K562 (cell line): Measurements from ENCODE around the gene CDH1. TPM values are rescaled to one million over a fixed set of nuclear protein-coding genes. Genes with fewer than 3 reads are reported as not detected.

Experiments
- ATAC-seq: fragments of 200-7000 bp; cut with Tn5 transposase; 3 replicates; pipeline ENCODE4 v1.9.1; 2020; ENCODE audit warnings: moderate library complexity
- BruUV-seq: library from RNA; stranded (reverse); fragments of 400-500 nt; replicated peaks from 2 replicates; lab custom pipeline; 2021; lab: Mats Ljungman, UMichigan
- CTCF ChIA-PET: fragments of 300-600 bp; formaldehyde crosslinking; extraction: SDS; loops from one replicate; lab custom pipeline; 2021; ENCODE audit warnings: low intra/inter-chr PET ratio; lab: Yijun Ruan, JAX
- POLR2A ChIA-PET: fragments of 300-600, 350-650 bp; sonication (Branson Sonifier 250); formaldehyde crosslinking; extraction: SDS; loops from one replicate; lab custom pipeline; 2021; ENCODE audit warnings: antibody characterized with exemption, inconsistent platforms; lab: Yijun Ruan, JAX
- DNase-seq, 4 experiments: peaks; one replicate each; pipeline versions ENCODE4 v3.0.0 to v3.0.0-alpha.2; 2011 to 2018; ENCODE audit warnings: low spot score in 3 of 4, mixed read lengths in 3 of 4; ENCODE audit errors: extremely low read depth in 1 of 4
- FAIRE-seq: peaks from 2 replicates; lab custom pipeline; 2011; peaks lifted over from hg19 to GRCh38; lab: Jason Lieb, UNC
- H2AFZ ChIP-seq: 2 replicates; pipeline ENCODE4 v1.6.0; 2011; ENCODE audit warnings: low read depth, low read length, control low read depth, inconsistent platforms
- H3K27ac ChIP-seq: fragments of 200-600 bp; 3 replicates; pipeline ENCODE4 v1.8.0; 2011; ENCODE audit warnings: low read depth, mild to moderate bottlenecking, control low read depth, inconsistent platforms, low read length, moderate library complexity, mixed read lengths; ENCODE audit errors: extremely low read depth
- H3K27me3 ChIP-seq, 2 experiments: fragments of 300-600 bp in 1 of 2; 2 replicates in 1 of 2; 3 replicates in 1 of 2; pipeline versions ENCODE4 v1.6.0 to v1.8.0; 2011; ENCODE audit warnings: inconsistent platforms in 2 of 2, low read length in 2 of 2, mild to moderate bottlenecking in 1 of 2, mixed read lengths in 1 of 2, moderate library complexity in 1 of 2; ENCODE audit not compliant: control insufficient read depth in 2 of 2, insufficient read depth in 2 of 2
- H3K36me3 ChIP-seq: fragments of 300-600 bp; 3 replicates; pipeline ENCODE4 v1.8.0; 2011; ENCODE audit warnings: mild to moderate bottlenecking, low read length, inconsistent platforms; ENCODE audit not compliant: control insufficient read depth, insufficient read depth
- H3K4me1 ChIP-seq, 2 experiments: fragments of 200-600 bp in 1 of 2; replicated peaks in 1 of 2; 2 replicates in 1 of 2; 3 replicates in 1 of 2; pipeline versions ENCODE4 v1.5.1 to v1.8.0; 2011; ENCODE audit warnings: inconsistent platforms in 2 of 2, low read length in 2 of 2, mild to moderate bottlenecking in 1 of 2, mixed read lengths in 1 of 2, moderate library complexity in 1 of 2; ENCODE audit not compliant: control insufficient read depth in 2 of 2, insufficient read depth in 2 of 2
- H3K4me2 ChIP-seq: 2 replicates; pipeline ENCODE4 v1.6.1; 2011; ENCODE audit warnings: low read length, control low read depth, inconsistent platforms, mixed read lengths; ENCODE audit not compliant: insufficient read depth
- H3K4me3 ChIP-seq: fragments of 200-600 bp; sonication (generic), shearing (Covaris generic); 2 replicates; pipeline ENCODE4 v1.5.1; 2016; ENCODE audit warnings: control low read depth, inconsistent platforms
- H3K79me2 ChIP-seq: fragments of 200-600 bp; 3 replicates; pipeline ENCODE4 v1.8.0; 2011; ENCODE audit warnings: low read length, inconsistent platforms; ENCODE audit not compliant: control insufficient read depth, insufficient read depth
- H3K9ac ChIP-seq, 2 experiments: 2 replicates each; pipeline versions ENCODE4 v1.6.0 to v1.6.1; 2011; ENCODE audit warnings: low read depth in 2 of 2, low read length in 2 of 2, control low read depth in 1 of 2, inconsistent platforms in 1 of 2, mild to moderate bottlenecking in 1 of 2, mixed read lengths in 1 of 2; ENCODE audit not compliant: insufficient read depth in 1 of 2
- H3K9me1 ChIP-seq: one replicate; pipeline ENCODE4 v1.6.0; 2011; ENCODE audit warnings: inconsistent platforms, mild to moderate bottlenecking, low read length, moderate library complexity; ENCODE audit not compliant: control insufficient read depth, insufficient read depth
- H3K9me3 ChIP-seq: replicated peaks from 2 replicates; pipeline ENCODE4 v1.5.1; 2011; ENCODE audit warnings: low read depth, low read length, inconsistent platforms; ENCODE audit not compliant: control insufficient read depth, insufficient read depth
- H4K20me1 ChIP-seq: replicated peaks from 2 replicates; pipeline ENCODE4 v1.6.1; 2011; ENCODE audit warnings: low read length, inconsistent platforms, mixed read lengths; ENCODE audit not compliant: control insufficient read depth, insufficient read depth
- CCAR2 ChIP-seq: fragments of 200-400 bp; formaldehyde crosslinking; IDR thresholded peaks from 2 replicates; pipeline ENCODE4 v1.6.1; 2017; ENCODE audit warnings: mild to moderate bottlenecking, low read depth, low read length
- CCNT2 ChIP-seq: IDR thresholded peaks from 2 replicates; pipeline ENCODE4 v1.6.1; 2011; ENCODE audit warnings: borderline replicate concordance, low read depth, mild to moderate bottlenecking, moderate library complexity, mixed read lengths, low read length; ENCODE audit not compliant: insufficient read length; ENCODE audit errors: extremely low read depth
- CXXC5 ChIP-seq: fragments of 250-450 bp; sonication (Bioruptor Pico); IDR thresholded peaks from 2 replicates; pipeline ENCODE4 v1.8.0; 2022; ENCODE audit warnings: inconsistent platforms, mild to moderate bottlenecking, moderate library complexity
- ERF ChIP-seq: fragments of 450-650 bp; formaldehyde crosslinking; IDR thresholded peaks from 2 replicates; pipeline ENCODE4 v1.4.0; 2020; ENCODE audit warnings: mild to moderate bottlenecking, mixed read lengths
- HMGN3 ChIP-seq: IDR thresholded peaks from 2 replicates; pipeline ENCODE4 v1.6.1; 2011; ENCODE audit warnings: borderline replicate concordance, low read depth, mild to moderate bottlenecking, mixed read lengths, low read length; ENCODE audit not compliant: insufficient read length; ENCODE audit errors: extremely low read depth
- HNRNPUL1 ChIP-seq: fragments of 200-400 bp; formaldehyde crosslinking; IDR thresholded peaks from 2 replicates; pipeline ENCODE4 v1.6.1; 2017; ENCODE audit warnings: low read length
- MCM7 ChIP-seq, 2 experiments: fragments of 450-650 bp; IDR thresholded peaks; 2 replicates each; pipeline ENCODE4 v1.6.1; 2016 to 2018
- MIER1 ChIP-seq: fragments of 450-650 bp; IDR thresholded peaks from 2 replicates; pipeline ENCODE4 v1.6.1; 2016; ENCODE audit warnings: antibody characterized with exemption, mild to moderate bottlenecking, low read depth
- MTA1 ChIP-seq: fragments of 450-650 bp; IDR thresholded peaks from 2 replicates; pipeline ENCODE4 v1.6.1; 2017; ENCODE audit warnings: borderline replicate concordance
- NBN ChIP-seq: fragments of 450-650 bp; IDR thresholded peaks from 2 replicates; pipeline ENCODE4 v1.6.1; 2016; ENCODE audit warnings: low read depth, mild to moderate bottlenecking
- NFIC ChIP-seq: fragments of 450-650 bp; IDR thresholded peaks from 2 replicates; pipeline ENCODE4 v1.6.1; 2017; ENCODE audit warnings: mild to moderate bottlenecking, inconsistent platforms
- NR2C1 ChIP-seq, 2 experiments: fragments of 450-650 bp; IDR thresholded peaks; 2 replicates each; pipeline ENCODE4 v1.6.1; 2017; ENCODE audit warnings: mild to moderate bottlenecking in 2 of 2, antibody characterized with exemption in 1 of 2, inconsistent platforms in 1 of 2, missing compliant biosample characterization in 1 of 2, missing genetic modification characterization in 1 of 2
- RNF2 ChIP-seq: sonication (generic); IDR thresholded peaks from 2 replicates; pipeline ENCODE4 v1.6.1; 2016
- SAFB ChIP-seq: fragments of 200-400 bp; formaldehyde crosslinking; IDR thresholded peaks from 2 replicates; pipeline ENCODE4 v1.6.1; 2017; ENCODE audit warnings: low read depth, low read length, borderline replicate concordance
- SMARCA4 ChIP-seq: fragments of 450-650 bp; IDR thresholded peaks from 2 replicates; pipeline ENCODE4 v1.6.1; 2016
- SRSF1 ChIP-seq: fragments of 200-400 bp; formaldehyde crosslinking; IDR thresholded peaks from 2 replicates; pipeline ENCODE4 v1.6.1; 2017; ENCODE audit warnings: mild to moderate bottlenecking, low read depth, low read length, moderate library complexity
- ZBED1 ChIP-seq: IDR thresholded peaks from 2 replicates; pipeline ENCODE4 v1.6.1; 2014
- ZBTB8A ChIP-seq: fragments of 450-650 bp; IDR thresholded peaks from 2 replicates; pipeline ENCODE4 v1.6.1; 2018; ENCODE audit warnings: mild to moderate bottlenecking, moderate library complexity; ENCODE audit not compliant: partially characterized antibody
- ZNF408 ChIP-seq: fragments of 250-450 bp; sonication (Bioruptor Pico); IDR thresholded peaks from 2 replicates; pipeline ENCODE4 v1.4.0; 2020; ENCODE audit warnings: low read depth, mild to moderate bottlenecking, moderate library complexity
- ZNF696 ChIP-seq: fragments of 250-450 bp; sonication (Bioruptor Pico); conservative IDR thresholded peaks from 2 replicates; pipeline ENCODE4 v1.4.0; 2020; ENCODE audit warnings: mild to moderate bottlenecking, moderate library complexity
- WGBS: fragments of 100-300 bp; shearing (Covaris generic); methylation state at CpG from one replicate; pipeline ENCODE4 v1.1.6; 2016; ENCODE audit warnings: low coverage, mixed read lengths; ENCODE audit not compliant: insufficient coverage; ENCODE audit errors: missing lambda C conversion rate; 5-methylcytosine and 5-hydroxymethylcytosine counted together
- in situ Hi-C: fragments of 300-500 bp; cut with MboI; formaldehyde crosslinking; loops from 4 replicates; pipeline ENCODE4 v1.15.0; 2018; ENCODE audit warnings: inconsistent platforms, mixed read lengths
- intact Hi-C: fragments of 100-400 bp; cut with micrococcal nuclease; formaldehyde crosslinking; loops from 2 replicates; pipeline ENCODE4 v1.14.2; 2022
- polyA plus RNA-seq, 8 experiments: library from polyadenylated mRNA; depleted of rRNA in 4 of 8; stranded (reverse) in 5 of 8; unstranded in 3 of 8; fragments of >200 nt; fragmentation: Nextera tagmentation in 2 of 8; fragmentation: Illumina TruSeq in 1 of 8; extraction: Ambion mirVana in 2 of 8; extraction: Trizol in 1 of 8; gene quantifications; 2 replicates each; pipeline versions ENCODE4 v1.2.1 to v1.2.3, GENCODE V29; 2011 to 2014; ENCODE audit warnings: inconsistent platforms in 1 of 8, missing spikeins in 1 of 8
- total RNA-seq, 7 experiments: library from RNA; depleted of rRNA in 6 of 7; stranded (reverse); fragments of >200 nt in 6 of 7; fragmentation: Illumina TruSeq in 2 of 7; extraction: Trizol in 2 of 7; gene quantifications; 2 replicates each; pipeline versions ENCODE4 v1.2.1 to v1.2.3, GENCODE V29; 2011 to 2021; ENCODE audit warnings: low replicate concordance in 1 of 7
- TF ChIP-seq, protein P1 (sequence below): IDR thresholded peaks from 2 replicates; pipeline ENCODE4 v1.6.1; 2016; ENCODE audit warnings: missing genetic modification characterization, missing compliant biosample characterization
- TF ChIP-seq, protein P2 (sequence below): fragments of 250-450 bp; sonication (Bioruptor Pico); IDR thresholded peaks from 2 replicates; pipeline ENCODE4 v1.8.0; 2022; ENCODE audit warnings: moderate library complexity, mild to moderate bottlenecking, inconsistent platforms

Gene CDH1
- total and polyA plus RNA-seq, 9 of the 15 experiments (the other 6 are each of a cell fraction or from before 2014, with no cell fraction given): 0.01 to 0.69 TPM; not detected in 7

DNA sequence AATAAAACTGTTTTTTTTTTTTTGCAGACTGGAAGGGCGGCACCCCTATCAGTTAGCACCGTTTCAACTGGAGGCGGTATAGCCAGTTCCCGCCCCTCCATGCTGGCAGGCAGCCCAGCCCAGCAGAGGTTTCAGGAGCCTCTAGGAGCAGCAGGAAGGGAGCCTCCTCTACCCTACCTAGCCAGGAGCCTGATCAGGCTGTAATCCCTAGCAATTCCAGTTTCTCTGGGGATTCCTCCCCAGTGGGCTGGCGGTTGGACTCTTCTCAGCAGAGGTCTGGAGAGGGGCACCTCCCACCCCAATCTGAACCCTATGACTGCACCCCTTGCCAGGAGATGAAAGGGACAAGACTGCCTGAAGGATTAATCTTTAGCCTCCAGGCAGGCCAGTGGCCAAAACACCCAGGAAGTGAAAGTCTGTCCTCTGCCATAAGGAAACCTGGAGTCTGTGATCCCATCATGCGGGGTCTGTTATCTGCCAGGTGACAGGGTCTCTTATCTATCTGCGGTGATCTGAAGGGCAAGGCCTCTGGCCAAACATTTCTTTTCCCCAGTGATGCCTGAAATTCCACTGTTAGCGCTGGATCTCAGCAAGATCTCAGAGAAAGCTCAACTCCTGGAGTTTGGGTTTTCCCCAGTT lies 4.9 kb upstream of the CDH1 start:
- H3K9me1 ChIP-seq: no peaks in the 10 kb centered on the region
- intact Hi-C loops: no loop called here
- no peaks in the 10 kb centered on the region for H3K36me3 ChIP-seq
- no peaks in the 10 kb centered on the region for H4K20me1 ChIP-seq
- 0% methylated on average over 8 of the region's 8 CpGs for WGBS
- no peaks in the 10 kb centered on the region for H3K9me3 ChIP-seq
- H3K9ac ChIP-seq: peak overlapping the region; percentile 43 to 57; a peak in 3 of 4 replicates
- peak; percentile 87 for FAIRE-seq
- in situ Hi-C loops: no loop called here
- ATAC-seq: peak; percentile 98
- ChIA-PET CTCF (no interaction called here), POLR2A (interaction anchor here (0.9 kb wide), 1 partner anchor 22 kb away, joined by 3 read pairs; no protein-coding TSS in a partner anchor)
- DNase-seq: peak; percentile 84 to 91 (median 88)
- H3K27ac ChIP-seq: peak overlapping the region; percentile 77
- peak overlapping the region; percentile 17; the same call in 1 of the 2 replicates for H3K4me3 ChIP-seq
- H3K79me2 ChIP-seq: no peaks in the 10 kb centered on the region
- BruUV-seq: no TSS peak
- H3K4me1 ChIP-seq: peaks cover 28 to 32% of the 10 kb centered on the region in 2 experiments
- no peaks in the 10 kb centered on the region for H3K27me3 ChIP-seq
- H3K4me2 ChIP-seq: peak overlapping the region; percentile 66
- H2AFZ ChIP-seq: peak overlapping the region; percentile 79
- TF ChIP-seq NFIC (peak; percentile 90), SRSF1 (no peak), NR2C1 (IDR thresholded peaks at IDR 0.05) (no peak; the same call in 1 of the 2 replicates), NR2C1 (tag; IDR thresholded peaks at IDR 0.05) (peak; percentile 15; the same call in 1 of the 2 replicates), HMGN3 (no peak), ERF (CRISPR knock-in tag) (no peak), ZNF696 (CRISPR knock-in tag) (no peak), RNF2 (peak; percentile 64; the same call in 1 of the 2 replicates), SMARCA4 (peak; percentile 74), MIER1 (no peak), HNRNPUL1 (no peak), ZBTB8A (no peak), MTA1 (peak; percentile 87), CCAR2 (no peak), ZNF408 (CRISPR knock-in tag) (no peak), MCM7 (IDR thresholded peaks at IDR 0.05) (no peak), CCNT2 (peak; percentile 56), SAFB (no peak), ZBED1 (no peak; the same call in 1 of the 2 replicates), NBN (0 out of 2 replicates have a peak, but pooled peaks have one; percentile 18), CXXC5 (peak; percentile 73)
- TF ChIP-seq, protein P1, sequence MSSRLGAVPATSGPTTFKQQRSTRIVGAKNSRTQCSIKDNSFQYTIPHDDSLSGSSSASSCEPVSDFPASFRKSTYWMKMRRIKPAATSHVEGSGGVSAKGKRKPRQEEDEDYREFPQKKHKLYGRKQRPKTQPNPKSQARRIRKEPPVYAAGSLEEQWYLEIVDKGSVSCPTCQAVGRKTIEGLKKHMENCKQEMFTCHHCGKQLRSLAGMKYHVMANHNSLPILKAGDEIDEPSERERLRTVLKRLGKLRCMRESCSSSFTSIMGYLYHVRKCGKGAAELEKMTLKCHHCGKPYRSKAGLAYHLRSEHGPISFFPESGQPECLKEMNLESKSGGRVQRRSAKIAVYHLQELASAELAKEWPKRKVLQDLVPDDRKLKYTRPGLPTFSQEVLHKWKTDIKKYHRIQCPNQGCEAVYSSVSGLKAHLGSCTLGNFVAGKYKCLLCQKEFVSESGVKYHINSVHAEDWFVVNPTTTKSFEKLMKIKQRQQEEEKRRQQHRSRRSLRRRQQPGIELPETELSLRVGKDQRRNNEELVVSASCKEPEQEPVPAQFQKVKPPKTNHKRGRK (tag): no peak
- TF ChIP-seq, protein P2, sequence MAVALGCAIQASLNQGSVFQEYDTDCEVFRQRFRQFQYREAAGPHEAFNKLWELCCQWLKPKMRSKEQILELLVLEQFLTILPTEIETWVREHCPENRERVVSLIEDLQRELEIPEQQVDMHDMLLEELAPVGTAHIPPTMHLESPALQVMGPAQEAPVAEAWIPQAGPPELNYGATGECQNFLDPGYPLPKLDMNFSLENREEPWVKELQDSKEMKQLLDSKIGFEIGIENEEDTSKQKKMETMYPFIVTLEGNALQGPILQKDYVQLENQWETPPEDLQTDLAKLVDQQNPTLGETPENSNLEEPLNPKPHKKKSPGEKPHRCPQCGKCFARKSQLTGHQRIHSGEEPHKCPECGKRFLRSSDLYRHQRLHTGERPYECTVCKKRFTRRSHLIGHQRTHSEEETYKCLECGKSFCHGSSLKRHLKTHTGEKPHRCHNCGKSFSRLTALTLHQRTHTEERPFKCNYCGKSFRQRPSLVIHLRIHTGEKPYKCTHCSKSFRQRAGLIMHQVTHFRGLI (CRISPR knock-in tag): no peak
